Mesendoderm (in vitro differentiated cells): ENCODE data around the gene KCNA3.

Experiments
- DNase-seq: peaks from one replicate; pipeline ENCODE4 v3.0.0; 2013
- H2AK5ac ChIP-seq: 2 replicates; pipeline ENCODE4 v1.6.1; 2013; ENCODE audit warnings: low read length, inconsistent platforms
- H2BK120ac ChIP-seq: 2 replicates; pipeline ENCODE4 v1.6.1; 2013; ENCODE audit warnings: low read depth, mild to moderate bottlenecking, low read length, moderate library complexity, mixed read lengths
- H2BK15ac ChIP-seq: replicated peaks from 2 replicates; pipeline ENCODE4 v1.6.1; 2013; ENCODE audit warnings: low read depth, mild to moderate bottlenecking, moderate library complexity
- H2BK5ac ChIP-seq: 2 replicates; pipeline ENCODE4 v1.6.1; 2013; ENCODE audit warnings: low read length, inconsistent platforms
- H3K18ac ChIP-seq: 2 replicates; pipeline ENCODE4 v1.6.1; 2013; ENCODE audit warnings: mild to moderate bottlenecking, low read length, mixed read lengths
- H3K23ac ChIP-seq: one replicate; pipeline ENCODE4 v1.6.1; 2013; ENCODE audit warnings: low read length
- H3K27ac ChIP-seq: 2 replicates; pipeline ENCODE4 v1.5.1; 2013; ENCODE audit warnings: low read depth, mild to moderate bottlenecking, inconsistent platforms, low read length, moderate library complexity
- H3K27me3 ChIP-seq: 2 replicates; pipeline ENCODE4 v1.6.1; 2013; ENCODE audit warnings: low read length, control low read depth, mild to moderate bottlenecking, inconsistent platforms; ENCODE audit not compliant: insufficient read depth, poor library complexity
- H3K36me3 ChIP-seq: 2 replicates; pipeline ENCODE4 v1.6.1; 2013; ENCODE audit warnings: low read length, inconsistent platforms; ENCODE audit not compliant: control insufficient read depth, insufficient read depth
- H3K4ac ChIP-seq: one replicate; pipeline ENCODE4 v1.6.1; 2013; ENCODE audit warnings: low read depth, mild to moderate bottlenecking, low read length, moderate library complexity
- H3K4me1 ChIP-seq: 2 replicates; pipeline ENCODE4 v1.6.1; 2013; ENCODE audit warnings: low read depth, low read length, inconsistent platforms; ENCODE audit not compliant: control insufficient read depth
- H3K4me2 ChIP-seq: 2 replicates; pipeline ENCODE4 v1.6.1; 2013; ENCODE audit warnings: low read length
- H3K4me3 ChIP-seq: 2 replicates; pipeline ENCODE4 v1.5.1; 2013; ENCODE audit warnings: mild to moderate bottlenecking, low read length
- H3K56ac ChIP-seq: one replicate; pipeline ENCODE4 v1.6.1; 2013; ENCODE audit warnings: low read length
- H3K79me1 ChIP-seq: 2 replicates; pipeline ENCODE4 v1.6.1; 2013; ENCODE audit warnings: low read length, inconsistent platforms
- H3K79me2 ChIP-seq: 2 replicates; pipeline ENCODE4 v1.6.1; 2013; ENCODE audit warnings: mild to moderate bottlenecking, low read length; ENCODE audit not compliant: control insufficient read depth, insufficient read depth
- H3K9ac ChIP-seq: 2 replicates; pipeline ENCODE4 v1.6.1; 2013; ENCODE audit warnings: low read length, inconsistent platforms
- H4K5ac ChIP-seq: one replicate; pipeline ENCODE4 v1.6.1; 2013; ENCODE audit warnings: low read length
- H4K8ac ChIP-seq: one replicate; pipeline ENCODE4 v1.6.1; 2013; ENCODE audit warnings: low read depth, mild to moderate bottlenecking, control low read depth, low read length, moderate library complexity
- WGBS: extraction: QIAGEN DNeasy Blood & Tissue Kit; methylation state at CpG from one replicate; pipeline ENCODE4 v1.1.7; 2013; ENCODE audit warnings: low lambda C conversion rate, missing lambda C conversion rate; ENCODE audit not compliant: insufficient coverage; ENCODE audit errors: extremely low coverage; 5-methylcytosine and 5-hydroxymethylcytosine counted together

Gene KCNA3

DNA sequence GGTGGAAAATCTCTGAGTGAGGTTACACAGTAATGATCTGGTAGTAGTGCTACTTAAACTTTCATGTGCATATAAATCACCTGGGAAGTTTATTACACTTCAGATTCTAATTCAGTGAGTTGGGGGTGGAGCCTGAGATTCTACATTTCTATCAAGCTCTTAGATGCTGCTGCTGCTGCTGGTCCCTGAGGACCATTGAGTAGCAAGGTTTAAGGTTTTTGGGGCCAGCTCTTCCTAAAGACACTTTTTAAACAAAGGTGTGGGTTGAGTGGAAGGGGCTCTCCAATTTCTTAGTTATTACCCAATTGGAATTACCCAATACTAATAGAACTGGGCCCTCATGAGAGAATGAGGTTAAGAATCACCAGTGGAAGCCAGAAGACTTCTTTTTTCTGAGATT lies 29.5 kb downstream of the KCNA3 start:
- H3K18ac ChIP-seq: no peak overlapping the region

GRCh38 chr1:110643879-110644472 lies 30.8 kb downstream of the KCNA3 start:
- H3K23ac ChIP-seq: no peak overlapping the region
- no peak overlapping the region for H3K4me2 ChIP-seq
- WGBS: no CpG with 5 or more reads among the region's 4 CpGs

More for the DNA sequence above, 29.5 kb downstream of the KCNA3 start:
- Histone ChIP-seq H4K8ac (no peak overlapping the region), H3K4me2 (no peak overlapping the region), H2AK5ac (no peak overlapping the region), H2BK5ac (no peak overlapping the region), H2BK120ac (no peak overlapping the region), H3K79me1 (no peaks in the 10 kb centered on the region), H3K4me1 (no peaks in the 10 kb centered on the region), H3K27me3 (no peaks in the 10 kb centered on the region), H3K27ac (no peak overlapping the region), H3K4me3 (no peak overlapping the region), H3K36me3 (no peaks in the 10 kb centered on the region), H2BK15ac (no peak overlapping the region), H3K4ac (no peak overlapping the region), H3K9ac (no peak overlapping the region), H4K5ac (no peak overlapping the region), H3K23ac (no peak overlapping the region), H3K79me2 (no peaks in the 10 kb centered on the region), H3K56ac (no peak overlapping the region)
- DNase-seq: no peak

GRCh38 chr1:110639724-110640386 lies 34.9 kb downstream of the KCNA3 start:
- Histone ChIP-seq H4K8ac (no peak overlapping the region), H3K56ac (no peak overlapping the region), H3K4me1 (no peaks in the 10 kb centered on the region), H2BK120ac (no peak overlapping the region), H3K18ac (no peak overlapping the region), H3K27ac (no peak overlapping the region), H2BK5ac (no peak overlapping the region), H3K4me2 (no peak overlapping the region), H3K4me3 (no peak overlapping the region), H2AK5ac (no peak overlapping the region), H3K79me2 (no peaks in the 10 kb centered on the region), H3K79me1 (no peaks in the 10 kb centered on the region), H3K4ac (no peak overlapping the region), H4K5ac (no peak overlapping the region), H3K9ac (no peak overlapping the region), H3K27me3 (no peaks in the 10 kb centered on the region), H2BK15ac (no peak overlapping the region), H3K36me3 (no peaks in the 10 kb centered on the region), H3K23ac (no peak overlapping the region)
- DNase-seq: no peak
- 100% methylated on average over 1 of the region's 2 CpGs for WGBS

More at GRCh38 chr1:110643879-110644472, 30.8 kb downstream of the KCNA3 start:
- Histone ChIP-seq H3K36me3 (no peaks in the 10 kb centered on the region), H4K8ac (no peak overlapping the region), H2BK120ac (no peak overlapping the region), H2BK5ac (no peak overlapping the region), H3K27me3 (no peaks in the 10 kb centered on the region), H4K5ac (no peak overlapping the region), H3K56ac (no peak overlapping the region), H3K18ac (no peak overlapping the region), H3K4me3 (no peak overlapping the region), H3K79me1 (no peaks in the 10 kb centered on the region), H2AK5ac (no peak overlapping the region), H3K9ac (no peak overlapping the region), H3K27ac (no peak overlapping the region), H3K4me1 (no peaks in the 10 kb centered on the region), H3K79me2 (no peaks in the 10 kb centered on the region), H3K4ac (no peak overlapping the region), H2BK15ac (no peak overlapping the region)
- DNase-seq: no peak

- WGBS: no CpG with 5 or more reads among the region's 6 CpGs
Measured at GRCh38 chr1:110638556-110638955, 36.2 kb downstream of the KCNA3 start.

DNA sequence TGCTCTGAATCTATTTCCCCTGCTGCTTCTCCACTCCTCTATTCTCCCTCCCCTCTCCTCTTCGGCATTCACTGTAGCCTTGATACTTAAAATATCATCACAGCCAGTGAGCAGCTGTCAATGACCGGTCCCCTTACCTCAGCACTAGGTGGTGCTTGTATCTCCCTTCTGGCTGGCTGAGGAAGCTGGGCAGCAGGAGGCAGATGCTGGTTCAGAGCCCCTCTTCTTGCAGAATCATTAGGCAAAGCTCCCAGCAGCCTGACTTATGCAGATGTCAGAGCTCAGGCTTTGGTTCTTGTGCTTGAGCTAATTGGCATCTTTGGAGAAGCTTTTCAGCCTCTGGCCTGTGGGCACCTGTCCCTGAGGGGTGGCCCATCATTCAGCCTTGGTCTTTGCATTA lies 36.7 kb downstream of the KCNA3 start:
- no peak overlapping the region for H3K18ac ChIP-seq

More at GRCh38 chr1:110638556-110638955, 36.2 kb downstream of the KCNA3 start:
- no peak overlapping the region for H3K23ac ChIP-seq
- no peak overlapping the region for H3K9ac ChIP-seq
- no peak overlapping the region for H3K4ac ChIP-seq
- no peaks in the 10 kb centered on the region for H3K79me1 ChIP-seq
- H3K18ac ChIP-seq: no peak overlapping the region
- no peak for DNase-seq
- no peak overlapping the region for H3K56ac ChIP-seq
- no peak overlapping the region for H2BK15ac ChIP-seq
- H3K27ac ChIP-seq: no peak overlapping the region
- no peaks in the 10 kb centered on the region for H3K79me2 ChIP-seq
- no peaks in the 10 kb centered on the region for H3K36me3 ChIP-seq
- H4K8ac ChIP-seq: no peak overlapping the region
- no peaks in the 10 kb centered on the region for H3K4me1 ChIP-seq
- H3K27me3 ChIP-seq: no peaks in the 10 kb centered on the region
- H4K5ac ChIP-seq: no peak overlapping the region
- no peak overlapping the region for H3K4me3 ChIP-seq
- no peak overlapping the region for H2AK5ac ChIP-seq
- H2BK120ac ChIP-seq: no peak overlapping the region
- H2BK5ac ChIP-seq: no peak overlapping the region
- no peak overlapping the region for H3K4me2 ChIP-seq

GRCh38 chr1:110637475-110637874 lies 37.3 kb downstream of the KCNA3 start:
- H3K79me2 ChIP-seq: no peaks in the 10 kb centered on the region
- H3K9ac ChIP-seq: no peak overlapping the region
- no peaks in the 10 kb centered on the region for H3K4me1 ChIP-seq
- no peak overlapping the region for H4K8ac ChIP-seq
- no peaks in the 10 kb centered on the region for H3K79me1 ChIP-seq
- no peak overlapping the region for H3K4me2 ChIP-seq
- H4K5ac ChIP-seq: no peak overlapping the region
- no peak overlapping the region for H3K4me3 ChIP-seq
- no peaks in the 10 kb centered on the region for H3K36me3 ChIP-seq
- no CpG with 5 or more reads among the region's 3 CpGs for WGBS
- DNase-seq: peak; percentile 14
- no peak overlapping the region for H3K4ac ChIP-seq
- H3K56ac ChIP-seq: no peak overlapping the region
- H3K27me3 ChIP-seq: no peaks in the 10 kb centered on the region
- H3K18ac ChIP-seq: no peak overlapping the region
- H2AK5ac ChIP-seq: no peak overlapping the region
- no peak overlapping the region for H3K23ac ChIP-seq
- no peak overlapping the region for H2BK15ac ChIP-seq
- no peak overlapping the region for H2BK5ac ChIP-seq
- no peak overlapping the region for H2BK120ac ChIP-seq
- H3K27ac ChIP-seq: no peak overlapping the region

More for the DNA sequence above, 36.7 kb downstream of the KCNA3 start:
- Histone ChIP-seq H3K9ac (no peak overlapping the region), H2AK5ac (no peak overlapping the region), H3K4me1 (no peaks in the 10 kb centered on the region), H3K36me3 (no peaks in the 10 kb centered on the region), H3K79me2 (no peaks in the 10 kb centered on the region), H2BK120ac (no peak overlapping the region), H2BK15ac (no peak overlapping the region), H2BK5ac (no peak overlapping the region), H3K4ac (no peak overlapping the region), H3K23ac (no peak overlapping the region), H3K4me2 (no peak overlapping the region), H3K56ac (no peak overlapping the region), H3K27me3 (no peaks in the 10 kb centered on the region), H3K27ac (no peak overlapping the region), H3K4me3 (no peak overlapping the region), H4K8ac (no peak overlapping the region), H4K5ac (no peak overlapping the region), H3K79me1 (no peaks in the 10 kb centered on the region)
- peak; percentile 6 for DNase-seq
- no CpG with 5 or more reads among the region's 2 CpGs for WGBS
